ENCODE data around the gene TBC1D9B.

TBC1D9B gene

GRCh38 chr5:179953987-179954386 is 46.3 kb upstream of the TBC1D9B start:
- Histone ChIP-seq H3K9me3 (ENCODE audit: control insufficient read depth, insufficient read depth, low read length) (no peaks in the 10 kb centered on the region), H3K4me2 (ENCODE audit: low read length) (no peak overlapping the region), H3F3A (ENCODE audit: control insufficient read depth, insufficient read depth) (no peaks in the 10 kb centered on the region), H3K27me3 (ENCODE audit: control insufficient read depth, low read length) (peaks cover 27% of the 10 kb centered on the region), H3K36me3 (ENCODE audit: control insufficient read depth, low read length) (no peaks in the 10 kb centered on the region), H3K4me3 (ENCODE audit: low read length) (no peak overlapping the region), H3K27ac (ENCODE audit: low read depth, low read length) (no peak overlapping the region), H3K9me2 (replicated peaks; ENCODE audit: control insufficient read depth, low read length) (no peaks in the 10 kb centered on the region), H3K4me1 (ENCODE audit: control insufficient read depth, low read length) (no peaks in the 10 kb centered on the region), H4K20me1 (ENCODE audit: control insufficient read depth, insufficient read depth, low read depth, low read length) (no peaks in the 10 kb centered on the region), H3K79me2 (ENCODE audit: control insufficient read depth, low read length) (no peaks in the 10 kb centered on the region)
- TF ChIP-seq EZH2phosphoT487 (IDR thresholded peaks at IDR 0.05; ENCODE audit: borderline replicate concordance, low read length), result no peak
- TF ChIP-seq, protein P1, sequence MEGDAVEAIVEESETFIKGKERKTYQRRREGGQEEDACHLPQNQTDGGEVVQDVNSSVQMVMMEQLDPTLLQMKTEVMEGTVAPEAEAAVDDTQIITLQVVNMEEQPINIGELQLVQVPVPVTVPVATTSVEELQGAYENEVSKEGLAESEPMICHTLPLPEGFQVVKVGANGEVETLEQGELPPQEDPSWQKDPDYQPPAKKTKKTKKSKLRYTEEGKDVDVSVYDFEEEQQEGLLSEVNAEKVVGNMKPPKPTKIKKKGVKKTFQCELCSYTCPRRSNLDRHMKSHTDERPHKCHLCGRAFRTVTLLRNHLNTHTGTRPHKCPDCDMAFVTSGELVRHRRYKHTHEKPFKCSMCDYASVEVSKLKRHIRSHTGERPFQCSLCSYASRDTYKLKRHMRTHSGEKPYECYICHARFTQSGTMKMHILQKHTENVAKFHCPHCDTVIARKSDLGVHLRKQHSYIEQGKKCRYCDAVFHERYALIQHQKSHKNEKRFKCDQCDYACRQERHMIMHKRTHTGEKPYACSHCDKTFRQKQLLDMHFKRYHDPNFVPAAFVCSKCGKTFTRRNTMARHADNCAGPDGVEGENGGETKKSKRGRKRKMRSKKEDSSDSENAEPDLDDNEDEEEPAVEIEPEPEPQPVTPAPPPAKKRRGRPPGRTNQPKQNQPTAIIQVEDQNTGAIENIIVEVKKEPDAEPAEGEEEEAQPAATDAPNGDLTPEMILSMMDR (IDR thresholded peaks at IDR 0.05; ENCODE audit: low read depth, low read length, poor library complexity, severe bottlenecking), result no peak

GRCh38 chr5:179936976-179937681 is 29.4 kb upstream of the TBC1D9B start:
- Histone ChIP-seq H3K79me2 (ENCODE audit: control insufficient read depth, low read length) (no peaks in the 10 kb centered on the region), H3K4me1 (ENCODE audit: control insufficient read depth, low read length) (no peaks in the 10 kb centered on the region), H4K20me1 (ENCODE audit: control insufficient read depth, insufficient read depth, low read depth, low read length) (no peaks in the 10 kb centered on the region), H3K4me2 (ENCODE audit: low read length) (no peak overlapping the region), H3K27me3 (ENCODE audit: control insufficient read depth, low read length) (peaks cover 20% of the 10 kb centered on the region), H3K9me2 (replicated peaks; ENCODE audit: control insufficient read depth, low read length) (no peaks in the 10 kb centered on the region), H3F3A (ENCODE audit: control insufficient read depth, insufficient read depth) (no peaks in the 10 kb centered on the region), H3K4me3 (ENCODE audit: low read length) (no peak overlapping the region), H3K9me3 (ENCODE audit: control insufficient read depth, insufficient read depth, low read length) (no peaks in the 10 kb centered on the region), H3K36me3 (ENCODE audit: control insufficient read depth, low read length) (no peaks in the 10 kb centered on the region), H3K27ac (ENCODE audit: low read depth, low read length) (no peak overlapping the region)
- TF ChIP-seq, protein P1 (IDR thresholded peaks at IDR 0.05; ENCODE audit: low read depth, low read length, poor library complexity, severe bottlenecking), result no peak
- TF ChIP-seq EZH2phosphoT487 (IDR thresholded peaks at IDR 0.05; ENCODE audit: borderline replicate concordance, low read length), result no peak

DNA sequence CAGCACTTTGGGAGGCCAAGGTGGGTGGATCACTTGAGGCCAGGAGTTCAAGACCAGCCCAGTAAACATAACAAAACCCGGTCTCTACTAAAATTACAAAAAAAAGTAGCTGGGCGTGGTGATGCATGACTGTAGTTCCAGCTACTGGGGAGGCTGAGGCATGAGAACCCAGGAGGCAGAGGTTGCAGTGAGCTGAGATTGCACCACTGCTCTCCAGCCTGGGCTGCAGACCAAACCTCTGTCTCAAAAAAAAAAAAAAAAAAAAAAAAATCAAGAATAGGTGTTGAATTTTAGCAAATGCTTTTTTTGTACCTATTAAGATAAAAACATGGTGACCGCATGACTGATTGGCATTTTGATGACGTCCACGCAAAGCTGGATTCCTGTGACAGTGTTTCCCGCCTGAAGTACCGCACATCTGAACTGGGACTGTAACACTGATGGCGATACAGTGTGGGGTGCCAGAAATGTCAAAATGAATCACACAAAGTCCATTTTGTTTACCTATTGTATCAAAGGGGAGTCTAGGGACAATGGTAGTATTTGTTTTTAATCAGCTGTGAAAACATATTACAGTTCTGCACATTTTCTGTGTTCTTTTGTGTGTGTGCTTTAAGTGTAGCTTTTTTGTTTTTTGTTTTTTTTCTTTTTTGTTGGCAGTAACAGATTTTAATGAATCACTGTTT is 23.2 kb upstream of the TBC1D9B start:
- no peak overlapping the region for H3K27ac ChIP-seq (ENCODE audit: low read depth, low read length)
- no peaks in the 10 kb centered on the region for H3K9me2 ChIP-seq (replicated peaks; ENCODE audit: control insufficient read depth, low read length)
- TF ChIP-seq EZH2phosphoT487 (IDR thresholded peaks at IDR 0.05; ENCODE audit: borderline replicate concordance, low read length), result no peak
- TF ChIP-seq, protein P1 (IDR thresholded peaks at IDR 0.05; ENCODE audit: low read depth, low read length, poor library complexity, severe bottlenecking), result no peak
- H3K4me2 ChIP-seq (ENCODE audit: low read length), result no peak overlapping the region
- no peaks in the 10 kb centered on the region for H3K36me3 ChIP-seq (ENCODE audit: control insufficient read depth, low read length)
- H3K27me3 ChIP-seq (ENCODE audit: control insufficient read depth, low read length), result peaks cover 3% of the 10 kb centered on the region; the same call in 1 of the 2 replicates
- H4K20me1 ChIP-seq (ENCODE audit: control insufficient read depth, insufficient read depth, low read depth, low read length), result no peaks in the 10 kb centered on the region
- no peaks in the 10 kb centered on the region for H3K79me2 ChIP-seq (ENCODE audit: control insufficient read depth, low read length)
- H3F3A ChIP-seq (ENCODE audit: control insufficient read depth, insufficient read depth), result no peaks in the 10 kb centered on the region
- H3K4me1 ChIP-seq (ENCODE audit: control insufficient read depth, low read length), result no peaks in the 10 kb centered on the region
- H3K4me3 ChIP-seq (ENCODE audit: low read length), result no peak overlapping the region
- H3K9me3 ChIP-seq (ENCODE audit: control insufficient read depth, insufficient read depth, low read length), result no peaks in the 10 kb centered on the region

Measured in DOHH2 (cell line).